RWPE1 (cell line): ENCODE results near the gene PDCL2.

Experiments
- CTCF ChIA-PET: fragments of 350-600 bp; sonication (Branson Sonifier 250); formaldehyde crosslinking; extraction: SDS; loops from one replicate; lab custom pipeline; 2021; lab: Yijun Ruan, JAX
- POLR2A ChIA-PET: fragments of 400-600 bp; formaldehyde crosslinking; extraction: SDS; loops from one replicate; lab custom pipeline; 2020; ENCODE audit warnings: antibody characterized with exemption; ENCODE audit not compliant: low non-redundant PET; lab: Yijun Ruan, JAX
- DNase-seq: peaks from one replicate; pipeline ENCODE4 v3.0.0; 2012; ENCODE audit warnings: low spot score
- H3K27ac ChIP-seq: fragments of 450-650 bp; 2 replicates; pipeline ENCODE4 v1.5.1; 2017
- CTCF ChIP-seq: fragments of 450-650 bp; conservative IDR thresholded peaks from 2 replicates; pipeline ENCODE4 v1.5.1; 2017; ENCODE audit warnings: low read depth, mild to moderate bottlenecking

Gene PDCL2

GRCh38 chr4:55592014-55592413, at the start of gene PDCL2:
TSS of gene PDCL2 (minus strand) at chr4:55592245. CDS start at chr4:55592109, 136 bp downstream.
- no peak within 1 kb of the TSS for H3K27ac ChIP-seq
- no peak for DNase-seq
- ChIA-PET POLR2A (no interaction called here), CTCF (no interaction called here)
- TF ChIP-seq CTCF = no peak

- no peak for TF ChIP-seq CTCF
- POLR2A ChIA-PET = no interaction called here
- CTCF ChIA-PET = interaction anchor here (0.7 to 1.2 kb wide), 2 partner anchors 83 to 193 kb away, joined by 3 to 7 read pairs; no protein-coding TSS in a partner anchor
- no peak for DNase-seq
- H3K27ac ChIP-seq = no peak overlapping the region
Observed at GRCh38 chr4:55637272-55637820, 45.3 kb upstream of the PDCL2 start.

- no peak for DNase-seq
- ChIA-PET CTCF (interaction anchor here (1.6 kb wide), 1 partner anchor 82 kb away, joined by 5 read pairs; no protein-coding TSS in a partner anchor), POLR2A (no interaction called here)
- TF ChIP-seq CTCF = no peak
- H3K27ac ChIP-seq = peak overlapping the region; percentile 66
Observed at GRCh38 chr4:55636656-55636999, 44.6 kb upstream of the PDCL2 start.

GRCh38 chr4:55635741-55636655, 44.0 kb upstream of the PDCL2 start, which contains the start of gene NMU:
TSS of gene NMU (minus strand) at chr4:55636298. CDS start at chr4:55636192, 106 bp downstream.
- ChIA-PET CTCF (interaction anchor here (0.7 to 1.6 kb wide), 2 partner anchors 81 to 445 kb away, joined by 4 to 5 read pairs; no protein-coding TSS in a partner anchor), POLR2A (no interaction called here)
- TF ChIP-seq CTCF = peak; percentile 61
- DNase-seq = peak; percentile 56
- peak within 1 kb of the TSS; percentile 66 for H3K27ac ChIP-seq

- CTCF ChIA-PET = interaction anchor here (0.7 to 1.6 kb wide), 2 partner anchors 81 to 444 kb away, joined by 4 to 5 read pairs; no protein-coding TSS in a partner anchor
- no peak for TF ChIP-seq CTCF
- POLR2A ChIA-PET = no interaction called here
- H3K27ac ChIP-seq = peak overlapping the region; percentile 66
- DNase-seq = no peak
Observed at GRCh38 chr4:55635282-55635681, 43.2 kb upstream of the PDCL2 start.

- ChIA-PET POLR2A (no interaction called here), CTCF (interaction anchor here (1.6 kb wide), 1 partner anchor 80 kb away, joined by 5 read pairs; no protein-coding TSS in a partner anchor)
- TF ChIP-seq CTCF = no peak
- no peak overlapping the region for H3K27ac ChIP-seq
- no peak for DNase-seq
Observed at GRCh38 chr4:55634417-55635128, 42.5 kb upstream of the PDCL2 start.
